ENCODE data around the gene OR2T29.
"Not testable (repeated sequence)": the region's sequence is repeated elsewhere in the genome, so short reads cannot be mapped to it uniquely, and the experiment has no call there.

OR2T29 gene

GRCh38 chr1:248537449-248537848 lies 25.1 kb downstream of the OR2T29 start:
- not testable (repeated sequence) for H3K4me3 ChIP-seq (ENCODE audit: low read length)

- H3K4me3 ChIP-seq (ENCODE audit: low read length), result no peak overlapping the region
- TF ChIP-seq ZNF274 (IDR thresholded peaks at IDR 0.05; ENCODE audit: low read depth, low read length), result no peak
Measured at GRCh38 chr1:248521856-248522255, 40.7 kb downstream of the OR2T29 start.

GRCh38 chr1:248510217-248510616 lies 52.4 kb downstream of the OR2T29 start:
- H3K4me3 ChIP-seq (ENCODE audit: low read length), result not testable (repeated sequence)

GRCh38 chr1:248507773-248508172 lies 54.8 kb downstream of the OR2T29 start, which contains the start of gene OR2G6:
OR2G6 (plus strand) TSS chr1:248508073; CDS start chr1:248521647, 13,574 bp downstream.
- H3K4me3 ChIP-seq (ENCODE audit: low read length), result not testable (repeated sequence)

Data from GM08714 (cell line).